ENCODE data around the gene TWNK. TPM values are rescaled to one million over a fixed set of nuclear protein-coding genes. Genes with fewer than 3 reads are reported as not detected.

TWNK gene
- polyA plus RNA-seq, 4 donors: 14.0 to 16.8 (median 15.2) TPM

GRCh38 chr10:101007915-101008822, 20.8 kb downstream of the TWNK start:
- DNase-seq (ENCODE audit: low read depth in 4 of 4, low spot score in 3 of 4): no peak

DNA sequence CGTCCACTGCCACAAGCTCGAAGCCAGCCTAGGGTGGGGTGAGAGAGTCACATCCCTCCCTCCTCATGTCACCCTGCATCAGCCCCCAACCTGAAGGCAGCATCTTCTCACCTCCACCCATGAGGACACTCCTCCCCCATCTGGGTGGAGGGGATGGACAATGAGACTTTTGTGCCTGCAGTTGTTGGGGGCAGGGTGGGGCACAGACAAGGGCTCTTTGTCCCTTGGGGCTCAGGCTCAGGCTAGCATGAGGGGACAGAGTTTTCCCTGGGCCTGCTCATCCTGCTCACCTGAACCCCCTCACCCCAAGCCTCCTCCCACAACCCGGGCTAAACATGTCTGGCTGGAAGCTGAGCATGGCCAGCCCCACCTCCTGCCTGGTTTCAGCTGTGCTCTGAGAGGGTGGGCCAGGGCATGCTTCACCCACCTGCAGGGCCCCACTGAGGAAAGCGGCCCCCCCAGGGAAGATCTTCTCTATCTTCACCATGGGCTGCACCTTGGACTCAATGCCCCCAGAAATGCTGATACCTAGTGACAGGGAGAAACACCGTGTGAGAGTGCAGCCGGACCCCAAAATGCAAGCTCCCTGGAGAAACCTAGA, 21.6 kb downstream of the TWNK start:
- DNase-seq (ENCODE audit: low read depth in 4 of 4, low spot score in 3 of 4): no peak

DNA sequence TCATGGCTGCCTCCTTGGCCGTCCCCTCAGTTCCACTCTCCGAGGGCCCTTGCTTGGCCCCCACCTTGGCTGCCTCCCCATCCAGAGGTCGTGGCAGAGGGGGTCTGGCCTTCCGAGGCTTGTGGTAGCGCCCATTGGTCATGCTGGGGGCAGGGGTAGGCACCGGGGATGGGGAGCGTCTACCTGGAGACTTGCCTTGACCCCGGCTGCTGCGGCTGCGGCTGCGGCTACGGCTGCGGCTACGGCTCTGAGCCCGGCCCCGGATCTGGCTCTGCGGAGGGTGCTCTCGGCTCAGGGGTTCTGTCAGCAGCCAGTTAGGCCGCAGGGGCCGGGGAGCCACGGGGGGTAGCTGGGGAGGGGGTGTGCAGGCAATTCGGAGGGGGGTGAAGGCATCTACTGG, 23.0 kb downstream of the TWNK start:
- DNase-seq (ENCODE audit: low read depth in 4 of 4, low spot score in 3 of 4): no peak

GRCh38 chr10:101011517-101012423, 24.4 kb downstream of the TWNK start:
- DNase-seq (ENCODE audit: low read depth in 4 of 4, low spot score in 3 of 4): no peak

DNA sequence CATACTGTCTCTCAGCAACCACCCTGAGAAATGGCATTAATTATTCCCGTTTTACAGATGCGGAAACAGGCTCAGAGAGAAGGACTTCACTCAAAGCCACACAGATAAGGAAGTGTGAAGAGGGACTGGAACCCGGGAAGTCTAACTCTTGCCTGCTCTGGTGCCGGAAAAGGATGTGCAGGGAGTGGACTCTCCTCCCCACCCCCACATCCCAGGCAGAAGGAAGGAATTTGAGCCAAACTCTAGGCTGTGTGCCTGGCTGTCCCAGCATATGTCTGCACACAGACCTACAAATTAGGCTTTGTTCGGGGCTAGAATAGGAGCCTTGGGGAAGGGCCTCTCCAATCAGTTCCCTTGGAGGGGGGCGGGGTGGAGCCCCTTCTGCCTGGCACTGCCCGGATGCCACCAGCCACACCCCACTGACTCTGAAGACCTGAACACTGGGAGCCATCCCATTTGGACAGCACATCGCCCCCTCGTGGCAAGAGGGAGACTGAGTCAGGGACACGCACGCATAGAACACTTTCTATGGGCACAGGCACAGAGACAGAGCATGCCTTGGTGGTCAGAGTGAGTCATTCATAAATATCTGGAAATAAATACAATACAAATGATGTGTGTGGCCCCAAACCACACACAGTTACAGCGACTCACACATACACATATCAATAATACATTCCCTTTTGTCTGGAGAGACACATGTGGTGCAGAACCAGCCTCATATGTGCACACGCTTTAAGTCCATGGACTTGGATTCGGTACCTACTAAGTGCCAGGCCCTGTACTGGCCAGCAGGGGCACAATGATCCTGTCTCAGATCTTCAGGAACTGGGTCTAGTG, 25.4 kb downstream of the TWNK start:
- peak in 2 of 4 donors; percentile 71 to 79 for DNase-seq (ENCODE audit: low read depth in 4 of 4, low spot score in 3 of 4)

DNA sequence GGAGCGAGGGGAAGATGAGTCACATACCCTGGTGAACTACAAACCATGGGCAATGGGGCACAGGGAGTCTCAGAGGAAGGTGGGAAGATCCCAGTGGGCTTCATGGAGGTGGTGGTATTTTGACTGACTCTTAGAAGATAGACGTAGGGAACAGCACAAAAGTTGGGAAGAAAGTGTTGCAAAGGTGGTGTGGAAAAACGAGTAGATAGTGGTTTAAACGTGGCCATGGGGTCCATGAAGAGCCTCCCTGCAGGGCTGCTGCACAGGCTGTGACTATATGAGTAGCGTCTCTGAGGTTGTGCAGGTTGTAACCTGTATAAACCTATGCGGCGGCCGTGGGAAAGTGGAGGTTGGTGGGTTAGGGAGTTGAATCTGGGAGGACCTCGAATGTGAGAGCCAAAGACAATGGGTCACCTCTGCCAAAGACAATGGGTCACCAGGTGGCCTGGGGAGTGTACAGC, 26.1 kb downstream of the TWNK start:
- DNase-seq (ENCODE audit: low read depth in 4 of 4, low spot score in 3 of 4): no peak

DNA sequence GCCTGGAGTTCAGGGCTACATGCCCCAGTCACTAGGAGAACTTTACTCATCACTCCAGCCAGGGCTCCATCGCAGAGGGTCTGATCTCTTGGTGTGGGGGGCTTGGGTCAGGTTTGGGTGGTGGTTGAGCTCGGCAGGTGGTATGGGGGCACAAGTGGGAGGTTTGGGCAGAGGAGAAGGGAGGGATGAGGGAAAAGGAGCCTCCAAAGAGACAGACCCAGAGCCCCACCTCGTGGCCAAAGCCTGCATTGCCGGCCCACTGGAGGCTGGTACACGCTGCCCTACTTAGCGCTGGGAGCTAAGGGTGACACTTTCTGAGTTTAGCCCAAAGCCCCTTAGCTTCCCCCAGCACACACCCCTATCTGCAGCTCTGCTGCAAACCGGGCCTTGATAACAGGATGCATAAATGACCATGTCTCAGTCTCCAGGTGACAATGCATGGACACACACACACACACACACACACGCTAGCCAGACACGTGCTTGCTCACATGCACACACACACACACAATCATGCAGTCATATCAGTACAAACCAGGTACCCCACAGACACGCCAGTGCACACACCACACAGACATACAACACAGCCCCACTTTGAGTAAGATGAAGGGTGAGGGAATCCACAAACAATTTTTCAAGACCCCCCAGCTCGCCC, 27.0 kb downstream of the TWNK start:
- DNase-seq (ENCODE audit: low read depth in 4 of 4, low spot score in 3 of 4): peak in 1 of 4 donors; percentile 38

DNA sequence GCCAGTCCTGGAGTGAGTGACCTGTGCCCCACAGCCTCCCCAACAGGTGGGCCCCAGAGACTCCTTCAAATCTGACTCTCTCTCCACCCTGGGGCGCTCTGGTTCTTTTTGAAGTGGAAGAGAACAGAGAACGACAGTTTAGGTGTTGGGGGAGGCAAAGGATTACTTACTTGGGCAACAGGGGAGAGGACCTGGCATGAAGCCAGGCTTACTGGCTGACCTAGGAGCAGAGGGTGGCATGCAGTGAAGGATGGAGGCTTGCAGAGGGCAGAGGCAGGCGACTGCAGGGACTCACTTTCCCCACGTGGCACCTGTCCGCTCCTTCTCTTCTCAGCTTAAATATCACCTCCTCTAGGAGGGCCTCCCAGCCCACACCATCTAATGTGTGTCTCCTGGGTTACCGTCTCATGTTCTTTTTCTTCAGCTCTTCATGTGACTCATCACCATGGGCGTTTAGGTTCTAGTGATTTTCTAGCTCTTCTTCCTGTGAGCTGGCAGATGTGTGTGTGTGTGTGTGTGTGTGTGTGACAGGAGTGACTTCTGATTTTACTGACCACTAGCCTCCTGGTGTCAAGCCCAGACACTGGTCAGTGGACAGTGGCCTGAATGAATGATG, 27.7 kb downstream of the TWNK start:
- DNase-seq (ENCODE audit: low read depth in 4 of 4, low spot score in 3 of 4): no peak

DNA sequence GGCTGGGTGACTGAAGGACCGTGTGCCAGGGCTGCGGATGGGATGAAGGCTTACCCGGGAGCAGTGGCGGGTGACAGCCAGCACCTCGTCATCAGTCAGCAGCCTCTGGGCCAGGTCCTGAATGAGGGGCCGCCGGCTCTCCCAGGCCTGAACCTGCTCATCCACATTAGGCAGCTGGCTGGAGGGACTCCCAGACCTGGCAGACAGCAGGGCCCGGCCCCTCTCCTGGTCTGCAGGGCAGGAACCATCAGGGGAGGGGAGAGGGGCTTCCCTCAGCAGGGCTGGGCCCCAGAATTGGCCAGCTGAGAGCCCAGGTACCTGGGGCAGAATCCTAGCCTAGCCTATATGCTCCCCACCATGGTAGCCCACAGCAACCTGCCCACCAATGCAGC, 28.2 kb downstream of the TWNK start:
- no peak for DNase-seq (ENCODE audit: low read depth in 4 of 4, low spot score in 3 of 4)

DNA sequence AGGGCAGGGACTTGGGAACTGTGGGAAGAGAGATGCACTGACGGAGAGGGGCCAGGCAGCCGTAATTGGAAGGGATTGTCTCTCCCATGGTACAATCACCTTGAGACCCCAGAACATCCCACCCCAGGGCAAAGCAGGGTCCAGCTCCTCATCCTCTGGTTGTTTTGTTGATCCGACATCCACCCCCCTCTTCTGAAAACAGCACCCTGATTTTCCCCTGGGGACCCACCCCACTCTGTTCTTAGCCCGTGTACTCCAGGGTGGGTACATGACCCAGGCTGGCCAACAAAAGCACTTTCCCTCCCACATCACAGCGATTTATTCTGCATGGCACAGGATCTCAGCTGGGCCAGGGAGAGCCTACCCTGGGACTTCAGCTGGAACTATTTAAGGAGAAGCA, 29.5 kb downstream of the TWNK start:
- no peak for DNase-seq (ENCODE audit: low read depth in 4 of 4, low spot score in 3 of 4)

DNA sequence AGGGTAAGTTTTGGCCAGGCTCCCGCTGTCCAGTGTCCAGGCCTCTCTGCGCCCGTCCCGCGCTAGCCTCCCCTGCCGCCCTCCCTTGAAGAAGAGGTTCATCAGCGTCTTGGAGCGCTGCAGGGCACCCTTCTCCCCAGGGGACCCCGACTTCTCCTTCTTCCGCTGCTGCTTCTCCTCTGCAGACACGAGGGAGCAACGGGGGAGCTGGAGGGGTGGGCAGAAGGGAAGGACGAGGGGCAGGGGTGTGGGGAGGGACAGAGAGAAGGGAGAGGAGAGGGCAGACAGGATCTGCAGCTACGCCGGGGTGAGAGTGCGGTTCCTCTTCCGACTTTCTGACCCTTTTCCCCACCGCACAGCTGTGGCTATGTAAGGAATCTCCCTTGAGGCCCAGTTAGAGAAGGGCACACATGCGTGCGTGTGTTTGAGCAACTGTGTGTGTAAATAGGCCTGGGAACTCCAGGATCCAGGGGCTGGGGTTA, 30.8 kb downstream of the TWNK start:
- no peak for DNase-seq (ENCODE audit: low read depth in 4 of 4, low spot score in 3 of 4)

- no peak for DNase-seq (ENCODE audit: low read depth in 4 of 4, low spot score in 3 of 4)
Measured at GRCh38 chr10:101018600-101019439, 31.5 kb downstream of the TWNK start.

DNA sequence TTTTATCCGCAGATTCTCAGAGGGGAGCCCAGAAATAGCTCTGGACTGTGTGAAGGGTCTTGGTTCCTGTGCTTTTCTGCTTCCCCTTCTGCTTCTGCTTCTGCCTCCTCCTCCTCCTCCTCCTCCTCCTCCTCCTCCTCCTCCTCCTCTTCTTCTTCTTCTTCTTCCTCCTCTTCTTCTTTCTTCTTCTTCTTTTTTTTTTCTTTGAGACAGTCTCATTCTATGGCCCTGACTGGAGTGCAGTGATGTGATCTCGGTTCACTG, 32.0 kb downstream of the TWNK start:
- no peak for DNase-seq (ENCODE audit: low read depth in 4 of 4, low spot score in 3 of 4)

DNA sequence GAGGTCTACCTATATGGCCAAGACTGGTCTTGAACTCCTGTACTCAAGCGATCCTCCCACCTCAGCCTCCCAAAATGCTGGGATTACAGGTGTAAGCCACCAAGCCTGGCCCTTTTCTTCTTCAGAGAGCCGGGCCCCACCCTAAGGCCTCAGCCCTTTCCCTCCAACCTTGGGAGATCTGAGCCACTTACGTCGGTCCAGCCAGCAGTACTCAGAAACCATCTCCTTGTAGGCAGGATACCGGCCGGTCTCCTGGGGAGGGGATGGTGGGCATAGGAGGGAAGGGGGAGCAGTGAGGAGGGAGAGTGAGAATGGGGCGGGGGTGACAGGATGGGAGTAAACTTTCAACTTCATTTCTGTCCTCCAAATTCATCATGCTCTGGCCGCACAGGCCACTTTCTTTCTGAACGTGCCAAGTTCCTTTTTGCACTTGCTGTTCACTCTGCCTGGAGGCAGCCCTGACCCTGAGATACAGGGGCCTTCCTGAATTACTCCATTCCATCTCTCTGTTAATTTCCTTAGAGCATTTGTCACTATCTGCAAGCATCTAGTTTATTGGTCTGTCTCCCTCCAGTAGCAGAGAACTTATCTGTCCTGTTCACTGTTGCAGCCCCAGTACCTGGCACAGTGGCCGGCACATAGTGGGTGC, 33.2 kb downstream of the TWNK start:
- no peak for DNase-seq (ENCODE audit: low read depth in 4 of 4, low spot score in 3 of 4)

DNA sequence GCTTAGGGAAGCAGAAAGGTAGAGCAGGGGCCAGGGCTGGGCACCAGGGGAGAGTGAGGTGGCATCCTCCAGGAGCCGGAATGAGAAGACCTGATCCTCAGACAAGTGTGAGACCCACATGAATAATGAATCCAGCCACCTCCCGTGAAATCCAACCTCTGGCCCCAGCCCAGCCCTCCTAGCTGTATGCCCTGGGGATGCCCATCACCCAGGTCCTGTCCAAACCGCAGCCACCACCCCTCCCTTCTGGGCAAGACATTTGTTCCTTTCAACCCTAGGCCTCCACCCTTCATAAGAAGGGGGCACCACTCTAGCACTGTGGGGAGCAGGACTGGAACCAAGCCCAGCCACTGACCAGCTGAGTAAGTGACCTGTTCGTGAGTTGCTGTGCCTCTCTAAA, 33.9 kb downstream of the TWNK start:
- DNase-seq (ENCODE audit: low read depth in 4 of 4, low spot score in 3 of 4): no peak

DNA sequence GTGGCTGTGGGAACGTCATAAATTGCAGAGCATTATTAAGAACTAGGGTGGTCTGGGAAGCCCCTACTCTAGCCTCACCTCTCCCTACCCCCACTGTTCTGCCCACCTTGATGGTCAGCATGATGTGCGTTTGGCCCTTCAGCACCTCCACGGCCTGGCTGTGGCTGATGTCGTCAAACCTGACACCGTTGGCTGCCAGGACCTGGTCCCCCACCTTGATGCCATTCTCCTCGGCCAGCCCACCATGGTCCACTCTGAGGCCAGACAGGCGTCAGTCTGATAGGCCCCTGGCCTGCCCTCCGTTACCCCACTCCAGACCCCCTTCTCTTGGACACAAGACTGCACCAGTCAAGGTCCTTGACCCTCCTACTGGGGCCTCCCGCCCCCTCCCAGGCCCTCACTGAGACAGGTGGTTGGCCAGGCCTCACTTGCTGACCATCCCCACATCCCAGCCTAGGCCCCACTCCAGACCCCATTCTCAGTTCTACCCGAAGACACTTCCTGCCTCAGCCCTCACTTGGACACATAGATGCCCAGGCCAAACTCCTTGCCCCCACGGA, 34.4 kb downstream of the TWNK start:
- DNase-seq (ENCODE audit: low read depth in 4 of 4, low spot score in 3 of 4): no peak

- no peak for DNase-seq (ENCODE audit: low read depth in 4 of 4, low spot score in 3 of 4)
Measured at GRCh38 chr10:101022967-101023705, 35.8 kb downstream of the TWNK start.

Measured in right renal pelvis (tissue), 4 donors.